A549 (cell line): ENCODE data around the gene ODAD3. TPM values are rescaled to one million over a fixed set of nuclear protein-coding genes. Genes with fewer than 3 reads are reported as not detected.
"Not testable (repeated sequence)": the region's sequence is repeated elsewhere in the genome, so short reads cannot be mapped to it uniquely, and the experiment has no call there.

Source experiments
- ATAC-seq, 2 experiments: fragments of 200-7000 bp in 1 of 2; fragments of >200 bp in 1 of 2; cut with Nextera tagmentation in 1 of 2; cut with Tn5 transposase in 1 of 2; 3 replicates each; pipeline versions ENCODE4 v1.8.0 to v1.9.1; 2018 to 2020; ENCODE audit warnings: mild to moderate bottlenecking in 1 of 2, moderate library complexity in 1 of 2
- CTCF ChIA-PET: fragments of 300-600 bp; sonication (Branson Sonifier 250); formaldehyde crosslinking; extraction: SDS; loops from one replicate; lab custom pipeline; 2021; ENCODE audit warnings: antibody characterized with exemption, inconsistent platforms; lab: Yijun Ruan, JAX
- POLR2A ChIA-PET: fragments of 350-600 bp; formaldehyde crosslinking; extraction: SDS; loops from one replicate; lab custom pipeline; 2021; ENCODE audit warnings: antibody characterized with exemption, inconsistent platforms; lab: Yijun Ruan, JAX
- DNase-seq, 2 experiments: peaks; one replicate each; pipeline versions ENCODE4 v3.0.0 to v3.0.0-alpha.2; 2011 to 2016; ENCODE audit warnings: low read depth in 1 of 2, low spot score in 1 of 2
- FAIRE-seq: peaks from 2 replicates; lab custom pipeline; 2011; peaks lifted over from hg19 to GRCh38; lab: Jason Lieb, UNC
- H3K27ac ChIP-seq, 2 experiments: fragments of >200 bp; sonication (Bioruptor Twin); formaldehyde crosslinking; 3 replicates each; pipeline ENCODE4 v1.5.1; 2016 to 2017
- H3K4me1 ChIP-seq: fragments of >200 bp; sonication (Bioruptor Twin); formaldehyde crosslinking; 3 replicates; pipeline ENCODE4 v1.6.1; 2016
- H3K4me2 ChIP-seq: fragments of >200 bp; sonication (Bioruptor Twin); formaldehyde crosslinking; 3 replicates; pipeline ENCODE4 v1.6.1; 2016
- H3K4me3 ChIP-seq: fragments of >200 bp; sonication (Bioruptor Twin); formaldehyde crosslinking; 3 replicates; pipeline ENCODE4 v1.5.1; 2016
- H3K9me3 ChIP-seq: fragments of >200 bp; sonication (Bioruptor Twin); formaldehyde crosslinking; 3 replicates; pipeline ENCODE4 v1.6.1; 2016
- ATOH8 ChIP-seq: fragments of 250-450 bp; sonication (Bioruptor Pico); IDR thresholded peaks from 2 replicates; pipeline ENCODE4 v1.5.0; 2020; ENCODE audit warnings: low read depth, mild to moderate bottlenecking, moderate library complexity
- BCL3 ChIP-seq: fragments of >200 bp; sonication (Bioruptor Twin); formaldehyde crosslinking; IDR thresholded peaks from 3 replicates; pipeline ENCODE4 v1.6.1; 2016
- CBX8 ChIP-seq: fragments of 200-600 bp; sonication (generic); IDR thresholded peaks from 2 replicates; pipeline ENCODE4 v1.6.1; 2016
- CEBPB ChIP-seq, 2 experiments: fragments of >200 bp in 1 of 2; sonication (Bioruptor Twin) in 1 of 2; formaldehyde crosslinking in 1 of 2; IDR thresholded peaks; 2 replicates each; pipeline ENCODE4 v1.6.1; 2012 to 2016
- CHD2 ChIP-seq: fragments of 150-350 bp; IDR thresholded peaks from 2 replicates; pipeline ENCODE4 v1.6.1; 2014; ENCODE audit warnings: low read length; ENCODE audit not compliant: partially characterized antibody
- CHD4 ChIP-seq: fragments of 200-600 bp; sonication (generic); IDR thresholded peaks from 2 replicates; pipeline ENCODE4 v1.6.1; 2016; ENCODE audit warnings: antibody characterized with exemption, mild to moderate bottlenecking, borderline replicate concordance
- FOXS1 ChIP-seq: fragments of 250-450 bp; sonication (Bioruptor Pico); IDR thresholded peaks from 2 replicates; pipeline ENCODE4 v1.5.0; 2020; ENCODE audit warnings: mild to moderate bottlenecking, moderate library complexity
- HDAC2 ChIP-seq: fragments of 200-600 bp; sonication (generic); IDR thresholded peaks from 2 replicates; pipeline ENCODE4 v1.6.1; 2016
- HMGXB4 ChIP-seq: fragments of 250-450 bp; sonication (Bioruptor Pico); IDR thresholded peaks from 2 replicates; pipeline ENCODE4 v1.5.0; 2021; ENCODE audit warnings: mild to moderate bottlenecking, moderate library complexity, borderline replicate concordance
- HOXA7 ChIP-seq: fragments of 250-450 bp; sonication (Bioruptor Pico); IDR thresholded peaks from 2 replicates; pipeline ENCODE4 v1.5.0; 2020; ENCODE audit warnings: mild to moderate bottlenecking, moderate library complexity
- HOXB13 ChIP-seq: fragments of 250-450 bp; sonication (Bioruptor Pico); IDR thresholded peaks from 2 replicates; pipeline ENCODE4 v1.5.0; 2020; ENCODE audit warnings: low read depth, mild to moderate bottlenecking, moderate library complexity
- KDM1A ChIP-seq: fragments of 200-600 bp; sonication (generic); IDR thresholded peaks from 2 replicates; pipeline ENCODE4 v1.6.1; 2016; ENCODE audit warnings: low read depth, mild to moderate bottlenecking
- KDM5A ChIP-seq: fragments of 200-600 bp; sonication (generic); IDR thresholded peaks from 2 replicates; pipeline ENCODE4 v1.6.1; 2016; ENCODE audit warnings: antibody characterized with exemption, mild to moderate bottlenecking
- MAX ChIP-seq: IDR thresholded peaks from 2 replicates; pipeline ENCODE4 v1.6.1; 2012
- MAZ ChIP-seq: fragments of 150-350 bp; IDR thresholded peaks from 2 replicates; pipeline ENCODE4 v1.6.1; 2014; ENCODE audit warnings: antibody characterized with exemption, low read depth, low read length, borderline replicate concordance
- MYC ChIP-seq: IDR thresholded peaks from 2 replicates; pipeline ENCODE4 v1.6.1; 2012; ENCODE audit warnings: mild to moderate bottlenecking, inconsistent platforms, low read length, improper control_type of control experiment, borderline replicate concordance
- PHF8 ChIP-seq: fragments of 200-600 bp; sonication (generic); IDR thresholded peaks from 2 replicates; pipeline ENCODE4 v1.6.1; 2016; ENCODE audit warnings: low read depth, mild to moderate bottlenecking, antibody characterized with exemption, moderate library complexity, borderline replicate concordance
- POLR2AphosphoS2 ChIP-seq: conservative IDR thresholded peaks from 2 replicates; pipeline ENCODE4 v1.6.1; 2012; ENCODE audit warnings: low read length, improper control_type of control experiment, inconsistent platforms
- RCOR1 ChIP-seq: fragments of 150-350 bp; IDR thresholded peaks from 2 replicates; pipeline ENCODE4 v1.6.1; 2014; ENCODE audit warnings: antibody characterized with exemption, low read length, low read depth
- REST ChIP-seq: fragments of 200-600 bp; sonication (generic); IDR thresholded peaks from 2 replicates; pipeline ENCODE4 v1.6.1; 2016; ENCODE audit warnings: antibody characterized with exemption, mild to moderate bottlenecking, moderate library complexity
- SMC3 ChIP-seq: fragments of >200 bp; sonication (Bioruptor Twin); formaldehyde crosslinking; IDR thresholded peaks from 3 replicates; pipeline ENCODE4 v1.6.1; 2018; ENCODE audit warnings: inconsistent platforms
- TP53 ChIP-seq: fragments of 250-450 bp; sonication (Bioruptor Pico); IDR thresholded peaks from 2 replicates; pipeline ENCODE4 v1.5.0; 2021; ENCODE audit warnings: mild to moderate bottlenecking, moderate library complexity
- USF2 ChIP-seq: fragments of 450-650 bp; IDR thresholded peaks from 2 replicates; pipeline ENCODE4 v1.6.1; 2014; ENCODE audit warnings: antibody characterized with exemption
- WGBS: methylation state at CpG from one replicate; pipeline ENCODE4 v1.1.6; 2017; ENCODE audit errors: missing lambda C conversion rate; 5-methylcytosine and 5-hydroxymethylcytosine counted together
- polyA plus RNA-seq, 4 experiments: library from polyadenylated mRNA; depleted of rRNA in 3 of 4; stranded (reverse); fragments of >200 nt; fragmentation: RNase III in 1 of 4; extraction: RNeasy Plus Mini Kit Qiagen cat#74134 plus additional on column Dnase treatment in 1 of 4; gene quantifications; 2 replicates in 3 of 4; 3 replicates in 1 of 4; pipeline ENCODE4 v1.2.3, GENCODE V29; 2011 to 2017

ODAD3 gene
- polyA plus RNA-seq, 2 of the 4 experiments (the other 2 are of a cell fraction), result 0.70 to 0.99 TPM

- CTCF ChIA-PET, result no interaction called here
- H3K9me3 ChIP-seq, result no peaks in the 10 kb centered on the region
- no peak overlapping the region for H3K4me3 ChIP-seq
- WGBS, result 81% methylated on average over 4 of the region's 4 CpGs
- no peak overlapping the region for H3K27ac ChIP-seq
- no peak for ATAC-seq
- no peak for FAIRE-seq
- DNase-seq, result no peak
- no peaks in the 10 kb centered on the region for H3K4me1 ChIP-seq
- H3K4me2 ChIP-seq, result no peak overlapping the region
- TF ChIP-seq CHD4, result no peak
- no peak for TF ChIP-seq CHD2
- TF ChIP-seq HDAC2, result no peak
- TF ChIP-seq POLR2AphosphoS2, result no peak
- no peak for TF ChIP-seq PHF8
- TF ChIP-seq CBX8, result no peak
- TF ChIP-seq SMC3, result no peak
- no peak for TF ChIP-seq ATOH8
- no peak for TF ChIP-seq FOXS1
- no peak for TF ChIP-seq RCOR1
- TF ChIP-seq HMGXB4 (CRISPR knock-in tag), result no peak
- POLR2A ChIA-PET, result no interaction called here
These were observed 26.3 kb downstream of the ODAD3 start for GRCh38 chr19:11408591-11408990.

- H3K9me3 ChIP-seq, H3K27ac ChIP-seq, POLR2A ChIA-PET, DNase-seq, FAIRE-seq, H3K4me1 ChIP-seq, H3K4me3 ChIP-seq, H3K4me2 ChIP-seq, ATAC-seq: not testable (repeated sequence)
- WGBS, result 88% methylated on average over 12 of the region's 12 CpGs
- CTCF ChIA-PET, result interaction anchor here (0.6 to 1.8 kb wide), 6 partner anchors 13 to 154 kb away, joined by 3 to 4 read pairs (median 3); no protein-coding TSS in a partner anchor
These were observed 28.2 kb downstream of the ODAD3 start for GRCh38 chr19:11406703-11407236.

GRCh38 chr19:11405846-11406643 is 28.9 kb downstream of the ODAD3 start:
- DNase-seq, result no peak
- Histone ChIP-seq H3K4me3 (no peak overlapping the region), H3K4me1 (no peaks in the 10 kb centered on the region), H3K27ac (no peak overlapping the region), H3K4me2 (no peak overlapping the region), H3K9me3 (no peaks in the 10 kb centered on the region)
- ChIA-PET POLR2A (no interaction called here), CTCF (interaction anchor here (0.6 to 1.8 kb wide), 4 partner anchors 15 to 154 kb away, joined by 3 to 4 read pairs (median 4); no protein-coding TSS in a partner anchor)
- WGBS, result 89% methylated on average over 25 of the region's 44 CpGs
- no peak for FAIRE-seq
- no peak for ATAC-seq
- TF ChIP-seq KDM5A (no peak), HOXB13 (CRISPR knock-in tag) (no peak), TP53 (CRISPR knock-in tag) (no peak), RCOR1 (no peak), USF2 (no peak), BCL3 (no peak), HOXA7 (CRISPR knock-in tag) (no peak), REST (no peak), CEBPB (IDR thresholded peaks at IDR 0.05) (no peak), KDM1A (no peak), MAX (no peak), MYC (no peak), MAZ (no peak)
